Stimulated activated CD8-positive, alpha-beta memory T cell treated with anti-CD3 and anti-CD28 coated beads, Interleukin-12 subunit alpha, Interleukin-12 subunit beta, amount 100 ng/mL, for 24 hours (primary cell): ENCODE data around the gene ADAMTS1.
"Not testable (repeated sequence)": the region's sequence is repeated elsewhere in the genome, so short reads cannot be mapped to it uniquely, and the experiment has no call there.

Experiments used
- DNase-seq: peaks from one replicate; pipeline ENCODE4 v3.0.0-alpha.2; 2020; ENCODE audit errors: extremely low read depth

Gene ADAMTS1

DNA sequence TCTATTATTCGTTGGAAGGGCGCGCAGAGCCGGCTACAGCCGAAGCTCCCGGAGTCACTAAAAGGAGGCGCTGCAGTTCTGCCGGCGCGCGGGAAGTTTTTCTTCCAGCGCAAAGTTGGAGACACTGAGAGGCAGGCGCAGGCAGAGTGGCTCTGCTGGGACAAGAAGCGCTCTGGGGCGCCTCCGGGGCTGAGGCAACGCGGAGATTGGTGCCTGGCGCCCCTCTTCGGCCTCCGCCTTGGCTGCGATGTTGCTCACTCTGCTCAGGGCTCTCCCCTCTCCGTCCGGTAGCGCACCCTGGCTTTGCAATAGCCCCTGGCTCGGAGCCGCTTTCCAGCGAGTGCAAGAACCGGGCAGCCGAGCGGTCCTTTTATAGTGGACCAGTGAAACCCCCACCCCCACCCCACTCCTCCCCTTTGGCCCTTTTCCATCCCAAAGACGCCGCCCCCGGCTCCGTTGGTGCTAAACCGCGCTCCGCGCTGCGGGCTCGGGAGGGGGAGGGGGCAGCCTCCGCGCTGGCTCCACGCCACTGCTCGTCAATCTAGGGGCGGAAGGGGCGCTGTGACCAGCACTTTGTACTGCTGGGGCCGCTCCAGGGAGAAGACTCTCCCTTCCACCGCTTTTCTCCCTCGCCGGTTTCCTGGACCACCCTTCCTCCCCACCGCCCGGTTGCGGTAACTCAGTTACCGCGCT, at the start of gene ADAMTS1:
Gene ADAMTS1 (minus strand): TSS at position 344 of the 693 bp plus-strand sequence. CDS start 455 bp downstream, outside the sequence.
- no peak for DNase-seq

DNA sequence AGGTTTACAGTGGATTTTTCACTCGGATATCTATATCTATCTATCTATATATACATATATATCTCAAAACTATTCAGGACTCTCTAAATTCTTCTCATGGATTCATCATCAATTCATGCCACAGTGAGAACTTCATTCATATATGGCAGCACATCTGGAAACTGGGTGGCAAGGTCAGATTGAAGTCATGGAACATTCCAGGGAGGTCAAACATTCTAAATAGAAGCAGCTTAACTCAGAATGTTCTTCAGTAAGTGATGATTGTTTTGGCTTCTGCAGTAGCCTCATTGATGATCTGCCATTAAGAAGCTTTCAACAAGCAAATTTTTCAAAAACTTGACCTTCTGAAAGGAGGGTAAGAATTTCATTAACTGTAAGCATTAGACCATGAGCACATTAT, 46.9 kb upstream of the ADAMTS1 start:
- no peak for DNase-seq

DNA sequence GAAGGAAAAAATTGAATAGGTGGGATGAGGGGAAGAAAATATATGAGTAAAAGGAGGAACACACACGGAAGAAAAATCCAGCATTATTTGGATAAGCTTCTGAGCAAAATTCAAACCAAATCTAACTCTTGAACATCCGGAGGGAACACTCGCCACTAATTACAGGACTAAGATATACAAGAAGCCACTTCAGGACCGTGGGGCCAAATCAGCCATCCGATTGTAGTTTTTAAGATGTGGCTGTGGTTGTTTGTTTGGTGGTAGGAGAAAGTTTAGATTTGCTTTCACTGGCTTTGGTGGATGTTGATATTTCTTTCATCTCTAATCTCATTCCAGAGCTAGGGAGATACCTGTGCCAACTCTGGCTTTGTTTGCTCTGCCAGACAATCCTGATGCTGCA, 43.7 kb upstream of the ADAMTS1 start:
- no peak for DNase-seq

DNA sequence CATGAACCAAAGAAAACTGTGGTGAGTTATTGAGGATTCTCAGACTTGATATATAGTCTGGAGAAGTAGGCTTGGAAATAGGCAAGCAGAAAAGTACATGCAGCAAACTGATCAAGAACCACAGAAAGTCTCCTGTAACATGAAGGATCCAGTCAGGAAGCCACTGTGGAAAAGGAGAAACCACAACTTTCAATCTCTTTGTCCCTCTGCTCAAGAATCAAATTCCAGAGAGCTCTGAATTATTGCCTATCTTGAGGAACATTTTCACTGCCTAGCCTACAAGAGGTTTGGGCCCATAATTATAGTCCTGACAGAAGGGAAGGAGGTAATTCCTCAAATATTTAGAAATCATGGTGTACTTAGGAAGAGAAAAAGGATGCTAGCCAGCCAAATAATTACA, 43.0 kb upstream of the ADAMTS1 start:
- no peak for DNase-seq

DNA sequence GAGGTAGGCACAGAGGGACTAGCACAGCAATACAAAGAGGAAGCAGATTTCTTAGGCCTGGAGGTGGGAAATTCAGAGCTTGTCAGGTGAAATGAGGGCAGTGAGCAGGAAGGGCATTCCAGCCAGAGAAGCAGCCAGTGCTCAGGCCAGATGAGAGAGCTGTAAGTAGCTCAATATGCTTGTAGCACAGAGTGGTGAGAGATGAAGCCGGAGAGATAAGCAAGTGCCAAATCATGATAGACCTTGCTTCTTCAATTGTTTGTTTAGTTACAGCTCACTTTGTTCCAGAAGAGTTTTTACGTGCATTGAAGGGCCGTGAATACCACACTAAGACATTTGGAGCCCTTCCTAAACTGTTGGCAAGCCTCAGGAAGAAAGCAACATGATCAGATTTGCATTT, 42.0 kb upstream of the ADAMTS1 start:
- no peak for DNase-seq

DNA sequence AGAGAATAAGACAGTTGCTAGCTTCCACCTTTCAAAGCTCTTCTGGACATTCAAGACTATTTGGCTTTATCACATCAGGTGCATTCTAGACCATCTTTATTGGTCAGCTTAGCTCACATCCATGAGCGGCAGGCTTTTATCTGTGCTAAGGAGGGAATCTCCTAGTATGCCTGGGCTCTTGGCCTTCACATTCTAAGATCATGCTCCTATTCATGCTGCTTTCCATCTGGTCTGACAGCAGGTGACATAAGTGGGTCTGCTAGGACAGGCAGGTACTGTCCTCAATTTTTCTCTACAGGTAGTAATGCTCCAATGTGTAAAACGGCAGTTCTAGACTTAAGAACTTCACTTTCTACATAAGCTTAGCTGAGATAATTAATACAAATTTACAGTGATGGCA, 39.2 kb upstream of the ADAMTS1 start:
- no peak for DNase-seq

DNA sequence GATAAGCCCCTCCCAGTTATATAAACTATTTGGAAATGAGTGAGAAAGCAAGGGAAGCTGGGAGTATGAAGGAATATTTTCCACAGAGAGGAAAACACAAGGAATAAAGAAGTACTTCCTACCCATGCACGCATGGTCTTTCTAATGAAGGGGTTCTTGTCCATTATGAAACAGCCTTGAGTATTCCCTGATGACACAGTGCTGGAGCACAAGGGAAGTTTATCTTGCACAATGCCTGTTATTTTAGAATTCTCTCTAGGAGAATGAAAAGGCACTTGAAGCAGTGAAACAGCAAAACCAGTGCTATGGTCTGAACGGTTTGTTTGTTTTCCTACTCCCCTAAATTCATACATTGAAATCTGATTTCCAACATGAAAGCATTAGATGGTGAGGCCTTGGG, 38.6 kb upstream of the ADAMTS1 start:
- no peak for DNase-seq

DNA sequence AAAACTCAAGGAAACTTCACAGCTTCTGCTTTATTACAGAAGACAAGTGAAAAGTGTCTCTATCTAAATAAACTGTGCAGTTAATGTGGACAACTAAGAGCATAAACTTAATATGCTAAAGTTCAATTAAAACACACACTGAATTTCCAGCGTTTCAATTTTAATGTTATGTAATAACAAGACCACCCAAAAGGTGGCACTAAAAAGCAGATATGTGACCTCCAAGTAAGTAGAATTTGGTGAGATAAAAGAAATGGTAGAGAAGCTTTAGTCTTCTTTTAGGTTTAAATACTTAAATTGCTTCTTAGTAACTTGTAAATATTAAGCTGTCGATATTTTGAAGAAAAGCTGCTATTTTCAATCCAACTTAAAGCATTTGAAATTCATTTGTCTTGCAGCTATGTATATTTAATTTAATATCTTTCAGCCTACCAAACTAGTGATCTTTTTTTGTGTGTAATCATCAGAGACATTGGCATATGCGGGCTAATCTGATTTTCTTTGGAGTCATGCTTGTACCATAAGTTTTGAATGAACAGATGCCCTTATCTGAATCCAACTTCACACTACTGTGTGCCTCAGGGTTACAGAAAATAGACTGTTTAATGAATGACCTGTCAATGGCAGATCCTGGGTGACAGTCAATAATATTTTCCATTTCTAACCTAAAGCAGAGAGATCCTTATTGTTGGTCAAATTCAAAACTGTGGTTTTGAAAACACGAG, 36.5 kb upstream of the ADAMTS1 start:
- DNase-seq, result no peak

DNA sequence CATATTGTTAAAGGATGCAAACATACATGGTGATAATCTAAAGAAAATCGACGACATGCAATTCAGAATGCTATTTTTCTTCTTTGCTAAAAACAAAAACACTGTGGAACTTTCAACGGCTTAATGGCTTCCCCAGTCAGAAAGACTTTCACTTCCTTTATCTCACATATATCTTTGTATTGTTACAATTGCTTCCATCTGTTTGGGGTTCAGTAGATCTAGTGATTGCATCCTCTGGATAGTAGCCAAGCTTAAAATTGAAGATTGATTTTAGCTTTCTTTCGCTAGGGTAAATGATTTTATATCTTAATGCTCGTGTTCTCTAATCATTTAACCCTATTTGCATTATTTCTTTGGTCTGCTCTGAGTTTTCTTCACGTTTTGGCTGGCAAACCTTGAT, 31.8 kb upstream of the ADAMTS1 start:
- DNase-seq, result no peak

DNA sequence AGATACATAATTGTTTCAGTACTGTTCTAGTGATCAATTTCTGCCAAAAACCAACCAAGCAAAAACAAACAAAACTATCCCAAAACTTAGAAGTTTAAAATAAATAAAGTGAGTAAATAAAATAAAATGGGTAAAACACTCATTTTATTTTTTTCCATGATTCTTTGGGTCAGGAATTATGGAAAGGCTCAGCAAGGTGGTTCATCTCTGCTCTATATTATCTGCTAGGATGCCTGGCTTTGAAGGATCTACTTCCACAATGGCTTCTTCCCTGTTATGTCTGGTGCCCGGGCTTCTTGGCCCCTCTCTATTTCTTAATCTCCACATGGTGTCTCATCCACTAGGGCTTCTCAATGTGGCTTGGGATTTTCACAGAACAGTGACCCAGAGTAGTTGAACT, 29.1 kb upstream of the ADAMTS1 start:
- no peak for DNase-seq

DNA sequence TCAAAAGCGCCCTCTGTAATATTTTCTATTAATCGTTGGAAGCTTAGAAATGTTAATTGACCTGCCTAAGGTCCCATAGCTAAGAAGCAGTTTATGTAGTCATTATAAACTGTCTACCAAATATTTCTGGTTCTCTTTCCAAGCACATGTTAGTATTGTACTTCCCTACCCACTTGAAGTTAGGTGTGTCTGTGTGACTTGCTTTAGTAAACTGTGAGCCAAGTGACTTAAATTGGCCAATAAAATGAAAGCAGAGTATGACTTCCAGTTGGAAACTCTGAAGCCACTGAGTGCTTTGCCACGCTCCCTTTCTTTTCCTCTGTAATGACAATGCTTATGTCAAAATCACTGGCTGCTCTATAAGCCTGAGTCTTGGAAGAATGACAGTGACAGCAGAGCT, 20.6 kb upstream of the ADAMTS1 start:
- DNase-seq, result no peak

DNA sequence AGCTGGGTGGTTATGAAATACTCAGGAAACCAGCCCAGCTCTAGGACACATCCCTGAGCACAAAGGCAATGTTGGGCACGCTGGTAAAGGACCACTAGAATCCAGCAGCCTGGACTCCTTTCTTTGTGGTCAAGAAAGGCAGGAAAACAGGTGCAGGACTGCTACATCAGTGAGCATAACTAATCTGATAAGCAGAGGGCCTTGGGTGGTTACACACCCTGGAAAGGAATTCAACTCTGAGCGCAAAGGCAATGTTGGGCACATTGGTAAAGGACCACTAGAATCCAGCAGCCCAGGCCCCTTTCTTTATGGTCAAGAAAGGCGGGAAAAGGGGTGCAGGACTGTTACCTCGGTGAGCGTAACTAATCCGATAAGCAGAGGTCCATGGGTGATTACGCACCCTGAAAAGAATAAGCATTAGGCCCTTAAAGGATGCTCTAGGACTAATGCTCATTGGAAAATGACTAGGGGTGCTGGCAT, 11.7 kb upstream of the ADAMTS1 start:
- not testable (repeated sequence) for DNase-seq

DNA sequence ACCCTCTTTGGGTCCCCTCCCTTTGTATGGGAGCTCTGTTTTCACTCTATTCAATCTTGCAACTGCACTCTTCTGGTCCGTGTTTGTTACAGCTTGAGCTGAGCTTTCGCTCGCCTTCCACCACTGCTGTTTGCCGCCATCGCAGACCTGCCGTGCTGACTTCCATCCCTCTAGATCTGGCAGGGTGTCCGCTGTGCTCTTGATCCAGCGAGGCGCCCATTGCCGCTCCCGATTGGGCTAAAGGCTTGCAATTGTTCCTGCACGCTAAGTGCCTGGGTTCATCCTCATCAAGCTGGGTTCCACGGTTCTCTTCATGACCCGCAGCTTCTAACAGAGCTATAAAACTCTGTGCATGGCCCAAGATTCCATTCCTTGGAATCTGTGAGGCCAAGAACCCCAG, 9.5 kb upstream of the ADAMTS1 start:
- not testable (repeated sequence) for DNase-seq

DNA sequence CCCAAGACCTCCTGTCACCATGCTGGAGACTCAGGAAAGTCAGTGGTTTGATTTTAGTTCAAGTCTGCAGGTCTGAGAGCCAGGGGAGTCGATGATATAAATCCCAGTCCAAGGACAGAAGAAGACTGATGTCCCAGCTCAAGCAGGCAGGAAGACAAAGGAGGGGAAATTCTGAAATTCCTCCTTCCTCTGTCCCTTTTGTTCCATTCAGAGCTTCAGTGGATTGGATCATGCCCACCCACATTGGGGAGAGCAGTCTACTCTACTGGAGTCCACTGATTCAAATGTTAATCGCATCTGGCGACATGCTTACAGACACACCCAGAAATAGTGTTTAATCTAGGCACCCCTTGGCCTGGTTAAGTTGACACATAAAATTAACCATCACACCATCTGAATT, 7.2 kb upstream of the ADAMTS1 start:
- no peak for DNase-seq

DNA sequence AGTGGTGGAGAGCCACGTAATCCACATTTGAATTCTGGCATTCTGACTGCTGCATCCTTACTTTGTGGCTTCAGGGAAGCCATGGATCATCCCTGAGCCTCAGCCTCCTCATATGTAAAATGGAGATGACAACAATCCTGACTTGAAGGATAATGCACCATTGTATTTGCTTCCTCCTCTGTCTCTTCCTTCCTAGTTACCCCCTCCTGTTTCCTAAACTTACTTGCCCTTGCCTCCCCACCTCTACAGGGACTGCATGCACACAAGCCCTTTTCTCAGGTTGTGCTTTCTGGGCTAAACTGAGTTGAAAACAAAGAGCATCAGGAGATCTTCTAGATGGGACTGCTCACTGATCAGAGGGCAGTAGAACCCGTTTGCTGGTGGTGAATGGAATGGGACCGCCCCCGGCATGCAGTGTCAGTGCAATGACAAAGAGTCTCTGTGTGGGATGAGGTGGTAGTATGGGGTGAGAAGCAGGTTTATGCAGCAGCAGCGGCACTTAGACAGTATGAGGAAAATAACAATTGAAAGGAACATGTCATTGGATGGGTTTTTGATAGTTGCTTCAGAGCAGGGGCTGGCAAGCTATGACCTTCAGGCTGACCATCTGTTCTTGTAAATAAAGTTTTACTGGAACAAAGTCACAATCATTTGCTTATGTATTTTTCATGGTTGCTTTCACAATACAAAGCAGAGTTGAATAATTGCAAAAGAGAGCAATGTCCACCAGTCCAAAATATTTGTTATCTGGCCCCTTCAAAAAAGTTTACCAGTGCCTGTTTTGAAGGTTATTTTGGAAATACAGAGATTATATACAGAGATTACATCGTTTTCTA, 6.1 kb upstream of the ADAMTS1 start:
- no peak for DNase-seq

DNA sequence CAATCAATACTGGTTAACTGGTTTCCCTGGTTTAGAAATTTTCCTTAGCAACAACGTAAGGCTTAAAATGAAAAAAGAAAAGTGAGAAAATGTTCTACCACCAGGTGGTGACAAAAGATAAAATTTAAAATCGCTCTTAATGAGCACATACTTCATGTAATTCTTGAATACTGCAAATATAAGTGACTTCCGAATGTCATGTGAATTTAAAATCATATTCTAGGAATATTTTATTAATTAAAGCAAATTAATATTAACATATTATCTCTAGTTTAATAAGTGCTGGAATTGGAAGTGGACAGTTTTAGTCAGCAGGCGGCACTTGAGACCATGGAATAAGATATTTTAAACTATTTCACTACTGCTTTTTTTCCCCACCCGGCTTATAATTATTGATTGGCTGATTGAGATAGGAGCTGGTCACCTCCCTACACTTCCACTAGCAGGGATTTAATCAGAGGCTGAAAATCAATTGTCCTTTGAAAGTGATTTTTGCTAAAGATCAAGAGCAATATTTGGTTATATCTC, 5.0 kb upstream of the ADAMTS1 start:
- no peak for DNase-seq

DNA sequence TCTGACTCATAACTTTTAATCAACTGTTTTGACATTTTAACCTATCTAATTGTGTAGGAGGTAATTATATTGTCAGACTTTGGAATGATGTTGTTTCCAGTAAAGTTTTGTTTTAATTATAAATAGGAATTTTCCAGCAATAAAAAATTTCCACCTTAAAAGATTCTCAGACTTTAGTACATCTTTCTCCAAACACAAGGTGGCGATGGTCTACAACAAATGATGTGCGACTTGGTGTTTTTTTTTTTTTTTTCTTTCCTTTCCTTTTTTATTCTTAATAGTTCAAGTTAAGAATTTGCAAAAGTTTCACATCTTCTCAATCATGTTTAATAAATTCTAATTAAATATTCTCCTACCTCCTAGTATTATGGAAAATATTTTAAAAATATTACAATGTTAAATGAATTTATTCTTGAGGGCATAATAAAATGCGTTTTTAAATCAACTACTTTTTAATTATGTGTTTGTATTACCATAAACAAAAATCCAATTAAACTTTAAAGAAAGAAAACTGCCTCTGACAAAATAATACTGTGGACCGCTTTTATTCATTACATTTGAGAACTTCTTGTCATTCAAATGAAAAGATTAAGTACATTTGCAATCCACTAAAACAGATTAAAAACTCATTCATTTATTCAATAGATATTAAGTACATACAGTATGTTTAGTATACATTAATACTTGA, 4.4 kb upstream of the ADAMTS1 start:
- DNase-seq, result no peak

DNA sequence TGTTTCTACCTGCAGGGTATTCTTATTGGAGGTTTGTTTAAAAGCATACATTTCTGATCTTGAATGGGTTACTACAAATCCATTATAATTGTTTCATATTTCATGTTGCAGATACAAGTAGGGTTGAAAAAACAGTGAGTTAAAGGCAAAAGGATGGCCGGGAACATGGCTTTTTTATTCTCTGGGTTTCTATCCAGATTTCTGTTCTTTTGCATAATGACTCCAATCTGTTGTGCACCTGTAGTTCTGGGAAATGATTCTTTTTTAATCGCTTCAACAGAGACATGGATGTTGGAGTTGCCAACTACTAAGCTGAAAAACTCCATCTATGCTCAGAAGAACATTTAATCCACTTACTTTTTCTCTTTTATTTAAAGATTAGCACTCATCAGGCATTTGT, 2.7 kb upstream of the ADAMTS1 start:
- no peak for DNase-seq

DNA sequence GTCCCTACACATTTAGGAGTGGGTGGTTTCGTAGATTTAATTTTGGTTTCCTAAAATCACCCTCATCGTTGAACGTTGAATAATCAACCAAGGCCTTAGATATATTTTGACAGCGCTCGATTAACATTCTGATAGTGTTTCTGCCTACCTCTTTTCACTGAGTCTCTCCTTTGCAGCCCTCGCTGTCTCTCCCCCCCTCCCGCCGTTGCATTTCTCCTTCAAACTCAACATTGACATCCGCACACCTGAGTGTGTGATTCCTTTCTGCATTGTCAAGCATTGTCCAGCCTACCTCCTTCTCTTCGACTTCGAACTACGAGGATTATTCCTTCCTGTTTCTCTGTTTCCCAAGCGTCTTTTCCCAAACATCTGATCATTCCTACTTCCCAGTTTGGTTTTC, 1.8 kb upstream of the ADAMTS1 start:
- DNase-seq, result no peak

DNA sequence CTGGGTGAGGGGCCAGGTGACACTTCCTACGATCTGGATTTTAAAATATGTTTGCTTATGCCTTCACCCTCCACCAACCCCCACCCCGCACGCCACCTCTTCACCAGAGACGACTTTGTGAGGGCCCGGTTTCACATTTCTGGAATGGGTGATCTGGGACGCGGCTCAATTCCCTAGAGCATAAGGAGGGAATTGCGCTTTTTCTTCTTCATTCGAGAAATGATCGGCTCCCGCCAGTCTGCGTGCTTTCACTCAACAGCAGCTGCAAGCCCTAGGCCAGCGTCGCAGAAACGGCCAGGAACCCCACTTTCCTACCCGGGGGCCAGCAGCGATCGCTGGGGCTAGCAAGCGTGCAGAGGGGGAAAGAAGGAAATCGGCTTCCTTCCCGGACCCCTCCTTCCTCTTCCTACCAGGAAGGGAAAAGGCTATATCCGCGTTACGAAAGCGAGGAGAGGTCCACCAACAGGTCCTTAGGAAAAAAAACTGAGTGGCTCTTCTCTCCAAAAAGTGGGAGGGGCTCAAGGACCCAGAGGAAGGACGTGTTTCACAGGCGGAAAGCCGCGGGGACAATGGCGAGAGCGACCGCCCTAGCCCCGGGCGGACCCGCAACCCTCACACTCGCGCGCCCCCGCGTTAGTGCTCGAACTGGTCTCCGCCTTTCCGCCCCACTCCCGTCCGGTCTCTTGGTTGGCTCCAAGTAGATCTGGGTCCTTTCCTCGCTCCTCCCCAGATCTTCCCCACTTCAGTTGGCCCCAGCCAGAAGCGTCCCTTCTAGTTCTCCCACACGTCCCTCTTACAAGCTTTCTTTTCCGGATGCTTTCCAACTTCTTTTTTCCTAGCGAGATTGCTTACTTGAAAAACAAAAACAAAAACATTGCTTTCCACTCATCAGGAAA, 1.1 kb upstream of the ADAMTS1 start:
- DNase-seq, result no peak

DNA sequence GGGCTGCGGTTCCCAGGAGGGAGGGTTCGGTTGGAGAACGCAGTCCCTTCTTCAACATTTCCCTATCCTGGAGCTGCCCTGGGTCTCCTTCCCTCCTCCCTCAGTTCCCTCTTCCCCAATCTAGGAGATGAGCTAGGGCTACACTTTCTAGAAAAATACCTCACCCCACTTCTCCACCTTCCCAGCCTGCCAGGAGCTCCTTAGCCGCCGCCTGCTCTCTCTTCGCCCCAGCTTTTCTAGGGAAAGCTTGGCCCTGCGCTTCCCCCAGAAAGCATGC, 488 bp upstream of the ADAMTS1 start:
- no peak for DNase-seq
